Kidney epithelial cell (primary cell): ENCODE results near the gene CCM2. TPM values are rescaled to one million over a fixed set of nuclear protein-coding genes. Genes with fewer than 3 reads are reported as not detected.
A peak's percentile ranks its signal among the peaks of the same experiment; 100 is the strongest.
"Not testable (repeated sequence)": the region's sequence is repeated elsewhere in the genome, so short reads cannot be mapped to it uniquely, and the experiment has no call there.

Experiments
- DNase-seq: peaks from one replicate; pipeline ENCODE4 v3.0.0-alpha.2; 2010; ENCODE audit warnings: low read depth
- H3K27me3 ChIP-seq: 2 replicates; pipeline ENCODE4 v1.6.0; 2011; ENCODE audit warnings: low read length; ENCODE audit not compliant: control insufficient read depth, insufficient read depth
- H3K36me3 ChIP-seq: 2 replicates; pipeline ENCODE4 v1.5.1; 2011; ENCODE audit warnings: low read length; ENCODE audit not compliant: control insufficient read depth, insufficient read depth
- H3K4me3 ChIP-seq: 2 replicates; pipeline ENCODE4 v1.5.1; 2011; ENCODE audit warnings: low read depth, mild to moderate bottlenecking, control low read depth, low read length
- total RNA-seq: library from RNA; depleted of rRNA; stranded (reverse); fragments of >200 nt; gene quantifications from 2 replicates; pipeline ENCODE4 v1.2.3, GENCODE V29; 2015
- TF ChIP-seq, protein P1 (sequence below): IDR thresholded peaks from 2 replicates; pipeline ENCODE4 v1.5.1; 2011; ENCODE audit warnings: mild to moderate bottlenecking, moderate library complexity, low read length, control low read depth, inconsistent platforms; ENCODE audit not compliant: insufficient read depth, poor library complexity, severe bottlenecking

The CCM2 gene
- total RNA-seq, 1 donor from 2014 or later, result 60.2 TPM

DNA sequence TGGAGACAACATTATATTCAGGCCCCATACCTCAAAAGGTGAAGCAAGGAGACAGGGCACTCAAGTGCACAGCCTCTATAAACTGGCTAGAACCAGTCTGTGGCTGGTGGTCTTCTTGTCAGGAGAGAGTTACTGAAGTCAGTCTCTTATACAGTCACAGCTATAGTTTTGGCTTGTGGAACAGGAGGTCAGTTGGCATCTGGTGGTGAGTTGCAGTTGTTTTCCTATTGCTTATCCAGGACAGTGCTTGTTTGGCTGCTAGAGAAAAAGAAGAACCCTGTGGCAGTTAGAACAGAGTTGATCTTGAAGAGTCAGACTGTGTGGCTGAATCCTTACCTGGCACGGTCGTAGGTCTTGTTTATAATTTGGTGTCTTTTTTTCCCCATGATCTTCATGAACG is 17.3 kb downstream of the CCM2 start:
- no peaks in the 10 kb centered on the region for H3K36me3 ChIP-seq
- H3K27me3 ChIP-seq, result no peaks in the 10 kb centered on the region
- no peak for DNase-seq
- TF ChIP-seq, protein P1, sequence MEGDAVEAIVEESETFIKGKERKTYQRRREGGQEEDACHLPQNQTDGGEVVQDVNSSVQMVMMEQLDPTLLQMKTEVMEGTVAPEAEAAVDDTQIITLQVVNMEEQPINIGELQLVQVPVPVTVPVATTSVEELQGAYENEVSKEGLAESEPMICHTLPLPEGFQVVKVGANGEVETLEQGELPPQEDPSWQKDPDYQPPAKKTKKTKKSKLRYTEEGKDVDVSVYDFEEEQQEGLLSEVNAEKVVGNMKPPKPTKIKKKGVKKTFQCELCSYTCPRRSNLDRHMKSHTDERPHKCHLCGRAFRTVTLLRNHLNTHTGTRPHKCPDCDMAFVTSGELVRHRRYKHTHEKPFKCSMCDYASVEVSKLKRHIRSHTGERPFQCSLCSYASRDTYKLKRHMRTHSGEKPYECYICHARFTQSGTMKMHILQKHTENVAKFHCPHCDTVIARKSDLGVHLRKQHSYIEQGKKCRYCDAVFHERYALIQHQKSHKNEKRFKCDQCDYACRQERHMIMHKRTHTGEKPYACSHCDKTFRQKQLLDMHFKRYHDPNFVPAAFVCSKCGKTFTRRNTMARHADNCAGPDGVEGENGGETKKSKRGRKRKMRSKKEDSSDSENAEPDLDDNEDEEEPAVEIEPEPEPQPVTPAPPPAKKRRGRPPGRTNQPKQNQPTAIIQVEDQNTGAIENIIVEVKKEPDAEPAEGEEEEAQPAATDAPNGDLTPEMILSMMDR, result no peak
- no peak overlapping the region for H3K4me3 ChIP-seq

DNA sequence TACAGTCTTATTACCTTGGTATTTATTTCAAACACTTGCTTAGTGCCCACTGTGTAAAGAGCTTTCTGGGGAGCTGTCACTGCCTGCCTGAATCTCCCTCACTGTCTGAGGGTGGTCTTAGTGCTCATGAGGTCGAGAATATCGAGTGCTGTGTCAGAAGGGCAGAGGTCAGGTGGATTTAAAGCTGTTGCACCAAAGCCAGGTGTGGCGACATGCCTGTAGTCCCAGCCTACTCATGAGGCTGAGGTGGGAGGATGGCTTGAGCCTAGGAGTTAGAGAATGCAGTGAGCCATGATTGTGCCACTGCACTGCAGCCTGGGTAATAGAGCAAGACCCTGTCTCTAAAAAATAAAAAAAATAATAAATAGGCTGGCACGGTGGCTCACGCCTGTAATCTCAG is 20.9 kb downstream of the CCM2 start:
- no peak overlapping the region for H3K4me3 ChIP-seq
- TF ChIP-seq, protein P1, result no peak
- DNase-seq, result no peak
- no peaks in the 10 kb centered on the region for H3K36me3 ChIP-seq
- no peaks in the 10 kb centered on the region for H3K27me3 ChIP-seq

DNA sequence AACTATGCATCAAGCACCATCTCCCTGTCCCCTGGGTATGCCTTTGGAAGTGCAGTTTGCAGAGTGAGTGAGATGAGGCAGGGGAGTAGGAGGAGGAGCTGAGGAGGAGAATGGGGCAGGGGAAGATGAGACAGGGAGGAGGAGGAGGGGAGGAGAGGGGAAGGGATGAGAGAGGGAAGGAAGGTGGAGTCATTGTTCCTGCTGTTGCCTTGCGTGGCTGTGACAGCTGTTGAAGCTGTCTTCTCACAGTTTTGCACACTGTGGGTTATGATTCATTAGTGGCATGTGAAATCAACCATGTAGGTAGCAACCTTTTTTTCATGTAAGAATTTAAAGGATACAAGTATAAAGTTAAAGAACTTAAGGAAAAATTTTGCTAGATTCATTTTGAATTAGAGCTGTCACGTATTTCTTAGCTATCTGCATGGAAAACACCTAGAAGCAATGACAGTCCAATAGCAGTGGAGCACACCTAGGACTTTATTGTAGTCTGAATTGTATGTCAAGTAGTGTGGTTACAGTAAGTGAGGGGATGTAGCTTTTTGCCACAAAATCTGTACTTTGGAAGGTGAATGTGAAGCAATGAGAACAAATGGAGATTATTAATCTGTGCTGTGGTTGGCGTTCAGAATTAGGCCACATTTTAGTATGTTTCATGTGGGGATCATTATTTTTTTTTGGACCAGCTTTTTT is 21.7 kb downstream of the CCM2 start:
- no peaks in the 10 kb centered on the region for H3K36me3 ChIP-seq
- peak; percentile 50 for DNase-seq
- TF ChIP-seq, protein P1, result no peak
- H3K4me3 ChIP-seq, result no peak overlapping the region
- no peaks in the 10 kb centered on the region for H3K27me3 ChIP-seq

DNA sequence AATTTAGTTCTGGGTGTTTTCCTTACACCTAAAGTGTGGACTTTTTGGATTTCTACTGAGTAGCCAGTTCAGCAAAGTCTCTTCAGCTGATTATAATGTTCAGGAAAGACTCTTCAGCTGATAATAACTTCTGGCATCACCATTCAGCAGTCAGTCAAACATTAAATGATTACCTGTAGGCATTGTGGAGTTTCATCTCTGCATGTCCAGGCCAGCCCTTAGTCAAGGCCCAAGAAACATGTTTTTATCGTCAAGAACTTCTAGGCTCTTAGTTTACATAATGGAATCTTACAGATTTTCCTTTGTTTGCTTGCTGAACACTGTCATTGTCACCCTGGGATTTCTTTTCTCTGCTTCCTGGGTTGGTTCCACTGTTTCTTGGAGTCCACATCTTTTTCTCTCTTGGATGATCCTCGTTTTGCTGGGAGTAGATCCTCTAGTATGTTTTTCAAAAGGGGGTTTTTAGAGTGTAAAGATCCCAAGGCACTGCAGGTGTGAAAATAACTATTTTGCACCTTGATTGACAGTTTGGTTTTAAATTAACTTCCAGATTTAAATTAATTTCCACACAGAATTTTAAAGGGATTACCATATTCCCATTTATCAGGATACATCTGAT is 24.2 kb downstream of the CCM2 start:
- no peaks in the 10 kb centered on the region for H3K27me3 ChIP-seq
- DNase-seq, result no peak
- TF ChIP-seq, protein P1, result no peak
- H3K36me3 ChIP-seq, result peaks cover 2% of the 10 kb centered on the region
- no peak overlapping the region for H3K4me3 ChIP-seq

DNA sequence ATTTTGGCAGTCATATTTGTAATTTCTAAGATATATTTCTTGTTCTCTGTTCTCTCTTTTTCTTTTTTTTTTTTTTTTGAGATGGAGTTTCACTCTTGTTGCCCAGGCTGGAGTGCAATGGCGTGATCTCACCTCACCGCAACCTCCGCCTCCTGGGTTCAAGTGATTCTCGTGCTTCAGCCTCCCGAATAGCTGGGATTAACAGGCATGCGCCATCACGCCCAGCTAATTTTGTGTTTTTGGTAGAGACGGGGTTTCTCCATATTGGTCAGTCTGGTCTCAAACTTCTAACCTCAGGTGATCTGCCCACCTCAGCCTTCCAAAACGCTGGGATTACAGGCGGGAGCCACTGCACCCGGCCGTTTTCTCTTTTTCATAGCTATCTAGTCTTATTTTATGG is 25.5 kb downstream of the CCM2 start:
- not testable (repeated sequence) for H3K4me3 ChIP-seq, H3K27me3 ChIP-seq, DNase-seq, H3K36me3 ChIP-seq

DNA sequence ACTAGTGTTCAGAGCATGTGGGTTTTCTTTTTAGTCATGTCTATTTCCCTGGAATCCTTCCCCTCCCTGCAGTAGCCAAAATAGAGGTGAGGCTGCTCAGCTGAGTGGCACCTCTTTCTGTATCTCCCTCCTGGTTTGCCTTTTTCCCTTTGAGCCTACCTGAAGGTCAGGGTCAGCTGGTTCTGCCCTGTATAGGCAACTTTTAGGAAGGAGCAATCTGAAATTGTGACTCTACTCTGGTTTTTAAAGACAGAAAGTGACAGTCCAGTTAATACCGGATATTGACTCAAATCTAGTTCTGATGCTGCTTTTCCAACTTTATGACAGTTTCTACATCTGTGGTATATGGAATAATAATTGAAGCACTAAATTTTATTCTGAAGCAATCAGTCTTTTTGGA is 26.0 kb downstream of the CCM2 start:
- no peak for DNase-seq
- TF ChIP-seq, protein P1, result no peak
- Histone ChIP-seq H3K27me3 (no peaks in the 10 kb centered on the region), H3K4me3 (no peak overlapping the region), H3K36me3 (peaks cover 2% of the 10 kb centered on the region)
